ENCODE measurements around the gene ZC3H7A.
"Not testable (repeated sequence)": the region's sequence is repeated elsewhere in the genome, so short reads cannot be mapped to it uniquely, and the experiment has no call there.

ZC3H7A gene

DNA sequence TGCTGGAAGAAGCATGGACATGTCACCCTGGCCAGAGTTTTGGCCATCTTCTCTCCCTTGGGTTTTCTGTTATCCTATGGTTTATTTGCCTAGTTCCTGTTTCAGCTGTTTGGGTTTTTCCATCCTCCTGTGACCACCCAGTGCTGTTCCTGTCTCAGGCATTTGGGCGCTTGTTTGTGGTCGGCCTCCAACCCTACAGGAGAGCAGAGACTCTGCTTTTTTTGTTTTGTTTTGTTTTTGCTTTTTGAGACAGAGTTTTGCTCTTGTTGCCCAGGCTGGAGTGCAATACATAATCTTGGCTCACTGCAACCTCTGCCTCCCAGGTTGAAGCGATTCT is 3.3 kb upstream of the ZC3H7A start:
- in situ Hi-C loops (cut with MboI; ENCODE audit: low sequenced_read_pairs) = no loop called here

DNA sequence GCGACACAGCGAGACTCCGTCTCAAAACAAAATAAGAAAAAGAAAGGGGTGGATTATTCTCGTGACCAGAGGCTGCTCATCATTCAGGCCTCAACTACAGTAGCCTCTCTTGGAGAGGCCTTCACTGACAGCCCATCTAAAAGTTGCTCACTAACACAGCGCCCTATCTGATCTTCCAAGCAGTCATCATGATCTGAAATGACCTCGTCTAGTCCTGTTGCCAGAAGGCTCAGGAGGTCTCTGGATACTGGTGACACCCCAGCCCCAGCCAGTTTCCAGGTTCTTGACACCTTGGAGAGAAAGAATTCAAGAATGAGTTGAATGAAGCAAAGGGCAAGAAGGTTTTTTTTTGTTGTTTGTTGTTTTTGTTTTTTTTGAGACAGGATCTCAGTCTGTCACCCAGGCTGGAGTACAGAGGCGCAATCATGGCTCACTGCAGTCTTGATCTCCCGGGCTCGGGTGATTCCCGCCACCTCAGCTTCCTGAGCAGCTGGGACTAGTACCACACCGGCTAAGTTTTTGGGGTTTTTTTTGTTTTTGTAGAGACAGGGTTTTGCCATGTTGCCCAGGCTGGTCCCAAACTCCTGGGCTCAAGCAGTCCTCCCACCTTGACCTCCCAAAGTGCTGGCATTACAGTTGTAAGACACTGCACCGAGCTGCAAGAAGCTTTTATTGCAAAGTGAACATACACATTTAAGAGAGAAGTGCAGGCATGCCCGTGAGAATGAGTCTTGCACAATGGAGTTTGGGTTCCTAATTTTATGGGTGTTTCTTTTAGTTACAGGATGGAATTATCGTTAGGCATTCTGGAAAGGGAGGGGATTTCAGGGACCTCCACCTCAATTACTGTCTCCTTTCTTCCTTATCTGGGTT is 2.7 kb upstream of the ZC3H7A start:
- in situ Hi-C loops (cut with MboI; ENCODE audit: low sequenced_read_pairs) = no loop called here

DNA sequence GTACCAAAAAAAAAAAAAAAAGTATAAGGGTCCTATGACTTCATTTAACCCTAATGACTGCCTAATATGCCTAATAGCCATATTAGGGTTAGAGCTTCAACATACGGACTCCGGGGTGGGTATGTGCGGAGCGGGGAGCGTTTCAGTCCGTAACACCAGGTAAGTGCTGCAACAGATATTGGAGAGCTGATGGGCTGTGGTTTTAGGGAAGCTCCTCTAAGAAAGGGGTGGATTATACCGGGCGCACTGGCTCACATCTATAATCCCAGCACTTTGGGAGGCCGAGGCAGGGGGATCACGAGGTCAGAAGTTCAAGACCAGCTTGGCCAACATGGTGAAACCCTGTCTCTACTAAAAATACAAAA is 1.9 kb upstream of the ZC3H7A start:
- in situ Hi-C loops (cut with MboI; ENCODE audit: low sequenced_read_pairs) = no loop called here

DNA sequence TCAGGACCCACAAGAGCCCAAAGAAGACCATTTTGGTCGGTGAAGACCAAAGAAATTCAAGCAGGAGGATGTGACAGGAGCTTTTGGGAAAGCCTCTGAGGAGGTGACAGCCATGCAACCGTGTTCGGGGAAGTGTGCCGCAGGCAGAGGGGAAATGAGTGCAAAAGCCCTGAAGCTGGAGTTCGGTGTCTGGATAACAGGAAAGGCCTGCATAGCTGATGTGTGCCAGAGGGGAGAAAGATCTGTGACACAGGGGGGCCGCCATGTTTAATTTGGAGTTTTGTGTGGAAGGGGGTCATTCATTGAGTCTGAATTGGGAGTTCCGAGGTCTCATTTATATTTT is 870 bp upstream of the ZC3H7A start:
- in situ Hi-C loops (cut with MboI; ENCODE audit: low sequenced_read_pairs) = no loop called here

DNA sequence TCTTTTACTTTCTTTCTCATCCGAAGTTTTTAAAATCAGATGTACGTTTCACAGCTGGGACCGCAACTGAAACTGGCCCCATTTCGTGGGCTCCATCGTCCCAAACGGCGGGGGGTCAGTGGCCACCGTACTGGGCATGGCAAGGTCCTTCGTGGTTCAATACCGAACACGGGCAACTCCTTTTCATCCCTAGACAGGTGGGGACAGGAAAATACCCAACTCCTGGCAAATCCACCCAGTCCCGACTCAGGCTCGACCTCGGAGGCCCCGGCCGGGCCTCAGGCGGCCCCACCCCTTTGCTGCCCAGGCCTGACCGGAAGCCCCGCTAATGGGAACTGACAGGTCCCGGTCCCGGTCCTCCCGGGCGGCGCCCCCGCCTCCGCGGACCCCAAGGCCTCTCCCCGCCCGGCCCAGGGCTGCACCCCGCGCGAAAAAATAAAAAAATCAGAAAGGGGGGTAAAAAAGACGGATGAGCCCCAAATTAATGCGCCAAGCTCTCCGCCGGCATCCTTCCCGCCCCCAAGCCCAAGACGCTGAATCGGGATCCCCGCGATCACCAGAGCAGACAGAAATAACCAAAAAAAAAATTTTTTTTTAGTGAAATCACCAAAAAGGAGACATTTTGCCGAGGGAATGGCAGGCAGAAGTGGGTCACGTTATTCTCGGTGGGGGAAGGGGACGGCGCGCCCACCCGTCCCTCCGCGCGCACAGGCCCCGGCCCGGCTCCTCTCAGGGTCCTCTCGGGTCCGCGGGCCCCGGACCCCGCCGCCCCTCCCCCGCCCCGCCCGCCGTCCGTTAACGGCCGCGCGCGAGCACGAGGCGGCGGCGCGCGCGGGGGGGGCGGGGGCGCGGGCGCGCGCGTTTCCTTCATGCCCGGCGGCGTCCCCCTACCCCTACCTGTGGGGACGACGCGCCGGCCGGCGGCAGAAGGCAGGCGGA is 562 bp downstream of the ZC3H7A start:
- in situ Hi-C loops (cut with MboI; ENCODE audit: low sequenced_read_pairs) = no loop called here

DNA sequence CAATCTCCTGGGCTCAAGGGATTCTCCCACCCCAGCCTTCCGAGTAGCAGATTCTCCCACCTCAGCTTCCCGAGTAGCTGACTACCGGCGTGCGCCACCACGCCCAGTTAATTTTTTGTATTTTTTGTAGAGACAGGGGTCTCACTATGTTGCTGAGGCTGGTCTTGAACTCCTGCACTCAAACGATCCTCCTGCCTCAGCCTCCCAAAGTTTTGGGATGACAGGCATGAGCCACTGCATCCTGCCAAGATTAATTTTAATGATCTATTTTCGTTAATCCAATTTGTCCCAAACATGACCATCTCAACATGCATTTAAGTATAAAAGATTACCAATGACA is 1.2 kb downstream of the ZC3H7A start:
- in situ Hi-C loops (cut with MboI; ENCODE audit: low sequenced_read_pairs) = no loop called here

DNA sequence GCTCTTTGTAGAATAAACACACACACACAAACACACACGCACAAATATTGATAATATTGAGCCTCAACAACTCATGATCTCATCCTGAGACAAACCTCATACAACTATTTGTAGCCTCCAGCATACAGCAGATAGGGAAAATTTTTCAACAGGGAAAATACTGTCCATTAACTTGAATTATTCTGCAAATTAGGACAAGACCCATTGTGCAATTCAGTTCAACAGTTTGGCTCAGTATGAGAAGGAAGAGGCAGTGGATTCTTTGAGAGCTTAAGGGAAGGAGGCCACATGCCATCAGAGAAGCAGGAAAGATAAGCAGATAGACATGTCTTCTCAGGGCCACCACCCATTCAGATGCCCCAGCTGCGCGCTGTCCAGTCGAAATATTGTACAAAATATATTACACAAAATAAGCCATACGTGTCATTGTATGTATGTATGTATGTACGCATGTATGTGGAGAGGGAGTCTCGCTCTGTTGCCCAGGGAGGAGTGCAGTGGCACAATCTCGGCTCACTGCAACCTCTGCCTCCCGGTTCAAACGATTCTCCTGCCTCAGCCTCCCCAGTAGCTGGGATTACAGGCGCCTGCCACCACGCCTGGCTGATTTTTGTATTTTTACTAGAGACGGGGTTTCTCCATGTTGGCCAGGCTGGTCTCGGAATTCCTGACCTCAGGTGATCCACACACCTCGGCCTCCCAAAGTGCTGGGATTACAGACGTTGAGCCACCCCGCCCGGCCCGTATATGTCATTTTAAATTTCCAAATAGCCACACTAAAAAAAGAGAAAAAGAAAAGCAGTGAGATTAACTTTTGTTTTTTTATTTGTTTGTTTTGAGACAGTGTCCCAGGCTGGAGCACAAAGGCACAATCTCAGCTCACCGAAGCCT is 1.8 kb downstream of the ZC3H7A start:
- in situ Hi-C loops (cut with MboI; ENCODE audit: low sequenced_read_pairs) = no loop called here

DNA sequence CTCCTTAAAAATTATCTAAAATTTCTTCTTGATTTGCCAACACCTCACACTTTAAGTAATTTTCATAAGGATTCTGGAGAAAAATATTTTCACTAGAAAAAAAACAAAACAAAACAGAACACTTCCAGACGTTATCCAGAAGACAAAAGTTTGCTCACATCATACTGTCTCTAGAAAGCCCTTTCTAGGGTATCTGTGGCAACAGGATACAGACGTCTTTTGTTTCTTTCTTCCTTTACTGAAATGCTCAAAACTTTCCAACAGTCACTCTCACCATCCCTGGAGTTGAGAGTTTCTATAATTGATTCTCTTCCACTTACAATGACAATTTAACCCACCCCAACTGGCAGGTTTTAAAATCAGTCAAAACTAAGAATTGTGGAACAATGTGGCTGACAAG is 2.6 kb downstream of the ZC3H7A start:
- in situ Hi-C loops (cut with MboI; ENCODE audit: low sequenced_read_pairs) = no loop called here

DNA sequence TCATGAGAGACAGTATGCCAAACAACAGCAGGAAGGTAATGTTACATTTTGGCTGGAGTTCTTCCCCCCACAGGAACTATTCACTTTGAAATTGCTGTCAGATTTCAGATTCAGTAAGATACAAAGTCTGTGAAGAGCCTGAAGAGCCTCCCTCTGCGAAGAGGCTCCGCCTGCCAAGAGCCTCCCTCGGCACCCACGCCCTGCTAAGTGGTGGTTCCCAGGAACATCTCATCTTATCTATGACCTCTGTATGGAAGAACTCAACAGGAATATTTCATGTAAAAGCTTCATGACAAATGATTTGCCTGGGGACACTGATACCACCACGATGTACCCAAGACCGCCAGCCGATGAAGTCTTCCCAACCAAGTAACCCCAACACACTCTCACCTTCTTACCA is 3.2 kb downstream of the ZC3H7A start:
- in situ Hi-C loops (cut with MboI; ENCODE audit: low sequenced_read_pairs) = no loop called here

DNA sequence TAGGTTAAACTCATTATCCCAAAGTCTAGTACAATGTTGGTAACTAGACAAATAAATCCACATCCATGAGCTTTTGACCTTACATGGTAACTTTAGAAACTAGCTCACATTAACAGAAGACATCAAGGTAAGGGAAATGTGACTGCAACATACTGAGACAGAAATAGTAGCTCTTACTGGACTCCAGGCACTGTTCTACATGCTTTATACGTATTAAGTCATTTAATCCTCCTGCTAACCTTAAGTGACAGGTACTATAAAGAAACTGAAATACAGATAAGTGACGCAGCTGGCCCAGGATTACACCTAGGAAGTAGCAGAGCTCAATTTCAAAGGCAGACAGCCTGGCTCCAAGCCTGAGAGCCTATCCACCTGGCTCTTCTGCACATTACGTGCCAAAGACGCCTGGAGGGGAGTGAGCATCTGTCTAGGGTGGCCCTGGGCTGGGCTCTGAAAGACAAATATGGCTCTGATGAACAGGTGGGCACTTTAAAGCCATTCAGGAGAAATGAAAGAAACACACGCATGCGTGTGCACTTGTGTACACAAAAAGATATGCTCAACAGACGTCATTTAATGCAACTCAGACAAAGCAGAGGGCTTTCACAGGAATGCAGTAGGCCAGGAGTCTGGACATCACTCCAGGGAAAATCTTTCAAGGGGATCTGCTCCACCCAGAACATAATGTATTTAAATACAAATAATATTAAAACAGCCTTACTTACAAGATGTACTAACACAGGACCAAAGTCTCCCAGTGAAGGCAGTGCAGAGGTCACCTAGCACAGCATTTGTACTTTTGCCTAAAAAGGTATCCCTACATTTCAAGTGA is 4.4 kb downstream of the ZC3H7A start:
- in situ Hi-C loops (cut with MboI; ENCODE audit: low sequenced_read_pairs) = no loop called here

DNA sequence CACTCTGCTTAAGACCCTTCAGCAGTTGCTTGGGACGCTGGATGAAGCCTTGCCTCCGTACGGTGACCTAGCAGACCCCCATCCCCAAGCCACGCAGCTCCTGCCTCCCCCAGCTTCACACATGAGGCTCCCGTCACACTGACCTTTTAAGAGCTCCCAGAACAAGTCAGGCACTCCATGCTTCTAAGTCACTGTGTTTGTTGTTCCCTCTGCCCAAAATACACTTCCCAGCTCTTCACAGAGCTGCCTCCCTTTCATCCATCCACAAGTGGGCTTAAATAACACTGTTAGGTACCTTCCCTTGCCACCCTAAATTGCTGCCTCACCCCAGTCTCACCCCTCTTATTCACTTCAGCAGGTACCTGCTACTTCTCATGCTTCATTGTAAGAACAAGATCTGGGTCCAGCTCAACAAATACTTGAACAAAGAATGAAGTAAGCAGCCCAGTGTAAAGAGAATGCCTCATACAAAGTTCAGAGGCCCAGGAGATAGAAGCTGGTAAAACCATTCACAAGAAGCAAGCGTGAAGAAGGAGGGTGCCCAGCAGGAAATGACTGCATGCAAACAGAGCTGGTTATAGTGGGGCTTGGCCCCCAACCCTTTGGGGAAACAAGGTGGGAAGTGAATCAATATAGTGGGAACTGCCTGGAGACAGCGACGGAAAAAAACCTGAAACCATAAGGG is 5.8 kb downstream of the ZC3H7A start:
- in situ Hi-C loops (cut with MboI; ENCODE audit: low sequenced_read_pairs) = no loop called here

DNA sequence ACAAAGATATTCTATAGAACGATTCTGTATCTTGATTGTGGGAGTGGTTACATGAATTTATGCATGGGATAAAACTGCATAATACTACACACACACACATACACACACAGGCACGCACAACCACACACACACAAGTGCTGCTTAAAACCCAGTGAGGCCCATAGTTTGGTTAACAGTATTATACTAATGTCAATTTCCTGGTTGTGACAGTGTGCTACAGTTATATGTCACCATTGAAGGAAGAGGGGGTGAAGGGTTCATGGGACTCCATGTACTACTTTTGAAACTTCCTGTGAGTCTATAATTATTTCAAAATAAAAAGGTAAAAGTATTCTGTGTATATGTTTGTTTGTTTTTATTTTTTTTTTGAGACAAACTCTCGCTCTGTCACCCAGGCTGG is 8.1 kb downstream of the ZC3H7A start:
- in situ Hi-C loops (cut with MboI; ENCODE audit: low sequenced_read_pairs) = no loop called here

DNA sequence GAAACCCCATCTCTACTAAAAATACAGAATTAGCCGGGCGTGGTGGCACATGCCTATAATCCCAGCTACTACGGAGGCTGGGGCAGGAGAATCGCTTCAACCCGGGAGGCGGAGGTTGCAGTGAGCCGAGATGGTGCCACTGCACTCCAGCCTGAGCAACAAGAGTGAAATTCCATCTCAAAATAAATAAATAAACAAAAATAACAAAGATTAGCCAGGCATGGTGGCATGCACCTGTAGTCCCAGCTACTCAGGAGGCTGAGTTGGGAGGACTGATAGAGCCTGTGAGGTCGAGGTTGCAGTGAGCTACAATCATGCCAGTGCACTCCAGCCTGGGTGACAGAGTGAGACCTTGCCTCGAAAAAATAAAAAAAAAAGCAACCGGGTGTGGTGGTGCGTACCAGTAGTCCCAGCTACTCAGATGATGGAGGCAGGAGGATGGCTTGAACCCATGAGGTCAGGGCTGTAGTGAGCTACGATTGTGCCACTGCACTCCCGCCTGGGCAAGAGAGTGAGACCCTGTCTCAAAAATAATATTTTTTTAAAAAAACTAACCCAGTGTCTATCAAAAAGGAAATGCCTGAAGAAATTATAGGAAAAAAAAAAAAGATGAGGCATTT is 12.0 kb downstream of the ZC3H7A start:
- in situ Hi-C loops (cut with MboI; ENCODE audit: low sequenced_read_pairs) = not testable (repeated sequence)

DNA sequence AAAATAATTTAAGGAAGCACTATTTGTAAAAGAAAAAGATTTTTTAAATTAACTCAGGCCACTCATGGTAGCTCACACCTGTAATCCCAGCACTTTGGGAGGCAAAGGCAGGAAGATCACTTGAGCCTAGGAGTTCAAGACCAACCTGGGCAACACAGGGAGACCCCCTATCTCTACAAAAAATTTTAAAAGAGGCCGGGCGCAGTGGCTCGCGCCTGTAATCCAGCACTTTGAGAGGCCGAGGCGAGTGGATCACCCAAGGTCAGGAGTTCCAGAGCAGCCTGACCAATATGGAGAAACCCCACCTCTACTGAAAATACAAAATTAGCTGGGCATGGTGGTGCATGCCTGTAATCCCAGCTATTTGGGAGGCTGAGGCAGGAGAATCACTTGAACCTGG is 12.7 kb downstream of the ZC3H7A start:
- in situ Hi-C loops (cut with MboI; ENCODE audit: low sequenced_read_pairs) = not testable (repeated sequence)

DNA sequence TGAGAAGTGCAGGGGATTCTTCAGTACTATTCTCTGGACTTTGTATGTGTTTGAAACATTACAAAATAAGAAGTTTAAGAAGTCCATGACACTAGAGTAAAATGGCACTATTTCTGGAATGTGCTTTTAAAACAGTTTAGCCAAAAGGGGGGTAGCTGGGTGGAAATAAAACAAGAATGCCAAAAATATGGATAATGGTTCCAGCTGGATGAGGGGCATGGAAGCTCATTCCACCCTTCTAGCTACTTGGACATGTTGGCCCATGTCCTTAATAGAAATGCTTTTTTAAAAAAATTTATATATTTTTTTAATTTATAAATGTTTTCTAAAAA is 13.1 kb downstream of the ZC3H7A start:
- in situ Hi-C loops (cut with MboI; ENCODE audit: low sequenced_read_pairs) = no loop called here

DNA sequence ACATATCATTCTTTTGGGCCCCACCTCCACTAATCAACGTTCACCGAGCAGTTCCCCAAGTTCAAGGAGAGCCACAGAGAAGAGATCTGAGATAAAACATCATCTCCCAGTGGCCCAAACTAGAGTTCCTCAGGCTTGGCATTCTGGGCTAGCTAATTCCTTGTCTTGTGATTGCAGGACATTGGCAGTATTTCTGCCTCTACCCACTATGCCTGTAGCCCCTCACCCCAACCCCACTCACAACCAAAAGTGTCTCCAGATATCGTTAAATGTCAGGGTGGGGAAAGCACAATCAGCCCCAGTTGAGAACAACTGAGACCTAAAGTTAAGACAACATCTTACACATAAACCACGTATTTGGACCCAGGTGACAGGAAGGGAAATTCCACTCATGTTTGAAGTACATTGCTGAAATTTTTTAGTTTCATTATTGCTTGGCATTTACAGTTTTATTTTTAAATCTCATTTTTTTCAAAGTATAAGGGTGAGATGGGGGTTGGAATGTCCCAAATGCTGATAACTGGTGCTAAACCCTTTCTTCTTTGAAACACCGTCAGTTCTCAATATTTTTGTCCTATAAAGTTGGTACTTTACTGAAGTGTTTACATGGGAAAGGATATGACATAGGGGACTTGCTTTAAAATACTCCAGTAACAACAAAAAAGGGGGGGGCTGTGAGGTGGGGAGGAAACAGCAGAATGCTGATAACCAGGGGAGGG is 13.6 kb downstream of the ZC3H7A start:
- in situ Hi-C loops (cut with MboI; ENCODE audit: low sequenced_read_pairs) = no loop called here

DNA sequence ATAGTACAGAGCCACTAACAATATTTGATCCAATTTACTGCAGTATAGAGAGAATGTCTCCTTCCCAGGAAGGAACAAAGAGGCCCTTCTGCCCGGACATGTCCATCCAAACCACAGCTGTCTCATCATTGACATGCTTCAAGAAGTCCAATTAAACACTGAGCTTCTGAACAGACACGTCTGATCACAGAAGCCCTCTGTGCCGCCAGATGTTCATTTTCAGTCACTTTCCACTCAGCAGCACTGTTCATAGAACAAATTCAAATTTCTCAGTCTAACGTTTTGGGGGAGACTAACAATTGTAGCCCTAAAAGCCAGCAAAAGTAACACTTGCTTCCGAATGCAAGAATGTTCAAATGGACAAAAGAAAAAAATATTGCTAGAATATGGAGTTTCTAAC is 15.3 kb downstream of the ZC3H7A start:
- in situ Hi-C loops (cut with MboI; ENCODE audit: low sequenced_read_pairs) = no loop called here

DNA sequence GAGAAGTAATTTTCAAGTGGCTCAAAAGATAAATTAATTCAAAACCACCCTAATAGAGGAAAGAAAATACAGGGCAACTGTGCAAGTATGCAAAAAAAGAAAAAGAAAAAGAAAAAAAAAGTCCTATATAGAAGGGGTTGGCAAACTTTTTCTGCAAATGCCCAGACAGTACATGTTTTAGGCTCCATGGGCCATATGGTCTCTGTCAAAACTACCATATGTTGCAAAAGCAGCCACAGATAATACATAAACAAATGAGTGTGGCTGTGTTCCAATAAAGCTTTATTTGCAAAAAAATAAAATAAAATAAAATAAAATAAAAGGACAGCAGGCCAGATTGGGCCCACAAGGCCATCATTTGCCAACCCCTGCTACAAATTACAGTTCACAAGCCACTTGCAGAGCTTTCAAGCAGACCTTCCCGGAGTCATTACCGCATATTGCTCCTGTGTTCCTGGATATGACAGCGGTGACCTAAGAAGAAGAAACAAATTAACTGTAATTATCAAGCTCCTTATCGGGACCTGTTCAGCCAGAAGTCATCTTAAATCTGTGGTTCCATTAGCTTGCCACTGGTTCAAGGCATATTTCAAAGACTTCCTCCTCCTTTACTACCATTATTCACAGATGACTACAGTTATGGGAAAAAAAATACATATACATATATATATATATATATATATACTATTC is 15.9 kb downstream of the ZC3H7A start:
- in situ Hi-C loops (cut with MboI; ENCODE audit: low sequenced_read_pairs) = no loop called here

Data from HL-60/S4 treated with retinoic acid at 250 ng/mL for 4 days and 3 days (cell line).